NCI-H146 treated with DMSO at 0.1 percent for 48 hours (cell line): ENCODE measurements around the gene XPR1.
"Not testable (repeated sequence)": the region's sequence is repeated elsewhere in the genome, so short reads cannot be mapped to it uniquely, and the experiment has no call there.

ENCODE experiments used
- DNase-seq: peaks from one replicate; lab custom pipeline; 2025; ENCODE audit not compliant: unreplicated experiment; lab: John Stamatoyannopoulos, UW

Gene XPR1

DNA sequence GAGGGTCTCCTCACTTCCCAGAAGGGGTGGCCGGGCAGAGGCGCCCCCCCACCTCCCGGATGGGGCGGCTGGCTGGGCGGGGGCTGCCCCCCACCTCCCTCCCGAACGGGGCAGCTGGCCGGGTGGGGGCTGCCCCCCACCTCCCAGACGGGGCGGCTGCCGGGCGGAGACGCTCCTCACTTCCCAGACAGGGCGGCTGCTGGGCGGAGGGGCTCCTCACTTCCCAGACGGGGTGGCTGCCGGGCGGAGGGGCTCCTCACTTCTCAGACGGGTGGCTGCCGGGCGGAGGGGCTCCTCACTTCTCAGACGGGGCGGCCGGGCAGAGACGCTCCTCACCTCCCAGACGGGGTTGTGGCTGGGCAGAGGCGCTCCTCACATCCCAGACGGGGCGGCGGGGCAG, 78.9 kb downstream of the XPR1 start:
- not testable (repeated sequence) for DNase-seq

DNA sequence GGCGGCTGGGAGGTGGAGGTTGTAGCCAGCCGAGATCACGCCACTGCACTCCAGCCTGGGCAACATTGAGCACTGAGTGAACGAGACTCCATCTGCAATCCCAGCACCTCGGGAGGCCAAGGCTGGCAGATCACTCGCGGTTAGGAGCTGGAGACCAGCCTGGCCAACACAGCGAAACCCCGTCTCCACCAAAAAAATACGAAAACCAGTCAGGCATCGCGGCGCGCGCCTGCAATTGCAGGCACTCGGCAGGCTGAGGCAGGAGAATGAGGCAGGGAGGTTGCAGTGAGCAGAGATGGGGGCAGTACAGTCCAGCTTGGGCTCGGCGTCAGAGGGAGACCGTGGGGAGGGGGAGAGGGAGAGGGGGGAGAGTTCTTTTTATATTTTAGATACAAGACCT, 79.4 kb downstream of the XPR1 start:
- DNase-seq, result not testable (repeated sequence)

DNA sequence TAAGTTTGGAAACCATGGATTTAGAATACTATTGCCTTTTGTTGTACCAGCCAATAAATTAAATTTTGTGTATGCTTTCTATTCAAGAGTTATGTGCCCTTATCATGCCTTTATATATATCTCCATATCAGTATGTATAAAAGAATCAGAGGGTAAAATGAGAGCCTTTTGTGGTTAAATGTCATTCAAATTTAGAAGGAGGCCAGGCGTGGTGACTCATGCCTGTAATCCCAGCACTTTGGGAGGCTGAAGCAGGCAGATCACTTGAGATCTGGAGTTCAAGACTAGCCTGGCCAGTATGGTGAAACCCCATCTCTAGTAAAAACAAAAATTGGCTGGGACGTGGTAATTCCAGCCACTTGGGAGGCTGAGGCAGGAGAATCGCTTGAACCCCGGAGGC, 88.9 kb downstream of the XPR1 start:
- DNase-seq, result no peak

DNA sequence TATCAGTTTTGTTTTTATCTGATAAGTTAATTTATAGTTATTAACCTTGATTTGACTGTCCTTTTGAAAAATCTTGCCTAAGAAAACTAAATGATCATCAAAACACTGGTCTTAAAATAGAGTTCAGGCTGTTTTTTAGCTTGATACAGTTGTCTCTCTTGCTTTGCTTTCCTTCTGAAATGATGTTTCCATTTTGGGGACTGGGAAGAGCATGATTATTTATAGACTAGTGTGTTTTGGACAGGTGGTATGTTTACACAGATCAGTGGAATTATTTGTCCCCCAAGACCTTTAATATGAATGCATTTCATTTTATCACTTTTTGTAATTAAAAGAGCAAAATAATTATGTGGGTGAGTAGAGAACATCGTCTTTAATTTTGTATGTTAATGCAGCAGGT, 90.8 kb downstream of the XPR1 start:
- DNase-seq, result no peak

DNA sequence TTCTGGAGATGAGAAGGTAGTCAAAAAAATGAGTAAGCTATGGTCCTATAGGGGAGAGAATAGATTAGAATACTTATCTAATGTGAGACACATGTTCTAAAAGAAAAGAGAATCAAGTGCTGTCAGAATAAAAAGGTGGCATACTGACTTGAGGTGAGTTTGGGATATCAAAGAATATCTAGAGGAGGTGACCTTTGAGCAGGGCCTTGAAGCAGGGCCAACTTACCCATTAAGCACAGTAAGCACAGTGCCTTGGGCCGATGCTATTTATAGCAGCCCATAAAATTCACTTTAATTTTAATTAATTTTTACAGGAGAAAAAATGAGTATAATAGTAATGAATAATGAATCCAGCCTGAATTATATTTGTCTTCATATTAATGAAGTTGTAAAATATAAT, 92.2 kb downstream of the XPR1 start:
- DNase-seq, result no peak

DNA sequence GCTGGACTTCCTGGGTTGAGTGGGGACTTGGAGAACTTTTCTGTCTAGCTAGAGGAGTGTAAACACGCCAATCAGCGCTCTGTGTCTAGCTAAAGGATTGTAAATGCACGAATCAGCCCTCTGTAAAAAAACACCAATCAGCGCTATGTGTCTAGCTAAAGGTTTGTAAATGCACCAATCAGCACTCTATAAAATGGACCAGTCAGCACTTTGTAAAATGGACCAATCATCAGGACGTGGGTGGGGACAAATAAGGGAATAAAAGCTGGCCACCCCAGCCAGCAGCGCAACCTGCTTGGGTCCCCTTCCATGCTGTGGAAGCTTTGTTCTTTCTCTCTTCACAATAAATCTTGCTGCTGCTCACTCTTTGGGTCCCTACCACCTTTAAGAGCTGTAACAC, 94.2 kb downstream of the XPR1 start:
- not testable (repeated sequence) for DNase-seq

DNA sequence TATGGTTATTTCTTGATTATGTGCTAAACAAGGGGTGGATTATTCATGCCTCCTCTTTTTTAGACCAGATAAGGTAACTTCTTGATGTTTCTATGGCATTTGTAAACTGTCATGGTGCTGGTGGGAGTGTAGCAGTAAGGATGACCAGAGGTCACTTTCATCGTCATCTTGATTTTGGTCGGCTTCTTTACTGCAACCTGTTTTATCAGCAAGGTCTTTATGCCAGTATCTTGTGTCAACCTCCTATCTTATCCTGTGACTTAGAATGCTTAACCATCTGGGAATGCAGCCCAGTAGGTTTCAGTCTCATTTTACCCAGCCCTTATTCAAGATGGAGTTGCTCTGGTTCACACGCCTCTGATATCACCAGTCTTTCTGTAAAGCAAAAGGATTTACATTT, 95.9 kb downstream of the XPR1 start:
- not testable (repeated sequence) for DNase-seq

DNA sequence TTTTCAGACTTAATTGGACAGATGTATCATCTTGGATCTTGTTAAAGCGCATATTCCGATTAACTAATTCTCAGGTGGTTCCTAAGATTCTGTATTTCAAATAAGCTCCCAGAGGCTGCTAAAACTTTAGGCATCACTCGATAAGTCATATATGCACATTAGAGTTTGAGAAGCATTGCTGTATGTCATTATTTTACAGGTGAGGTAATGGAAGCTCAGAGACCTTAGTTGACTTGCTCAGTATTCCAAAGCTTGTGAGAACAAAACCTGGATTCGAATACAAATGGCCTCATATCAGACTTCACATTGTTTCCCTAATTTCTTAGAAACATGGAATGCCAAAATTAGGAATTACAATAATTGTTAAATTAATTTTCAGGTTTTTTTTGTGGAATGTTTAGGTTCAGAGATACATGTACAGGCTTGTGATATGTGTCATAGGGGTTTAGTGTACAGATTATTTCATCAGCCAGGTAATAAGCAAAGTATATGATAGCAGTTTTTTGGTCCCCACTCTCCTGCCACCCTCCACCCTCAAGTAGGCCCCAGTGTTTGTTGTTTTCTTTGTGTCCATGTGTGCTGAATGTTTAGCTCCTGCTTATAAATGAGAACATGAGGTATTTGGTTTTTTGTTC, 96.8 kb downstream of the XPR1 start:
- no peak for DNase-seq

DNA sequence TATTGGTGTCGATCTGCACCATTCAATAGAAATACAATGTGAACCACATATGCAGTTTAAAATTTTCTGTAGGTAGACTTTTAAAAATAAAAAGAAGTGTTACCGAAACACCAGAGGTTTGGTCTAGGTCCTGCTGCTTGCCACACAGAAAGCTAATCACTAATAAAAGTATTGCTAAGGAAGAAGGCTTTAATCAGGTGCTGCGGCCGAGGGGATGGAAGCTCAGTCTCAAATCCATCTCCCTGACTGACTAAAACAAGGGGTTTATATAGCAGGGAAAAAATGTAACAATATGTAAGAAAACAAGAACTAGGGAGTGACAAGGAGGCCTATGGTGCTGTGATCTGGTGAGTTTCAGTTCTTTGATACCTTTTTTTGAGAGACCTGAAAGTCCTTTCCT, 99.3 kb downstream of the XPR1 start:
- no peak for DNase-seq

DNA sequence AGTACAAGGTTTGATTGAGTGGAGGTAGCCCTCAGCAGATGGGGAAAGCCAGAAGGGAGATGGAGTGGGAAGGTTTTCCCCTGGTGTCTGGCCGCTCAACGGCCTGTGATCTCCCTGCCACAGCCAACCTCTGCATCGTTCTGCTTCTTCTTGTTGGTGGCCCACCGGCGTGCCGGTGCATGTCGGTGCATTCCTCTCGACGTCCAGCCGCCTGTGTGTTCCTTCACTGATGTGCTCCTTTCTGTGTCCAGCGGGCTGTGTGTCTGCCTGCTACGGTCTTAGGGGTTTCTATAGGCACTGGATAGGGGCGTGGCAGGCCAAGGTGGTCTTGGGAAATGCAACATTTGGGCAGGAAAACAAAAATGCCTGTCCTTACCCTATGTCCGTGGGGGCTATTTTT, 101.0 kb downstream of the XPR1 start:
- DNase-seq, result no peak

DNA sequence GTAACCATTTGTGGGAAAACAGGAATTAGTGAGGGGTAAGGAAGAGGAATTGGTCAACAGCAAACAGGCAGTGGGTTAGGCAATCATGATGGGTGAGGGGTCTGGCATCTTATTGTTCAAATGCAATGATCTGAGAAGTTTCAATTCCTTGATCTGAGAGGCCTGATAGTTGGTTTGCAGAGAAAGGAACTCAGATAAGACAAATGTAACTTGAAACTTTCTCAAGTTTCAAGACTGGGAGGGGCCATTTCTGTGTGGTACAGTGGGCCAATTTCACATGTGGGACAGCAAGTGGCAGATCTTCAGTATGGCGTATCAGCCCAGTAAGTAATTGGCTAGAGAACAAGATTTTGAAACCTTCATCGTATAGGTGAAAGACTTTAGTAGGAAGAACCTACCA, 102.5 kb downstream of the XPR1 start:
- no peak for DNase-seq

DNA sequence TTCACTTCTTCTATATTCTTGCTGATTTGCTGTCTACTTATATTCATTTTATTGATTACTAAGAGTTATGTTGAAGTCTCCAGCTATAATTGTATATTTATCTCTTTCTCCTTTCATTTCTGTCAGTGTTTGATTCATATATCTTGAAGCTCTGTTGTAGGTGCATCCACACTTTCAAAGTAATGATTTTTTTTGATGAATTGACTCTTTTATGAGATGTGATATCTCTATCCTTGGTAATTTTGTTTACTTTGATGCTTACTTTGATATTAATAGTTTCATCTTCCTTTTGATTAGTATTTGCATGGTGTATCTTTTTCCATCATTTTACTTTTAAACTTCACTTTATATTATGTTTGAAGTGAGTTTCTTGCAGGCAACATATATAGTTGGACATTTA, 110.8 kb downstream of the XPR1 start:
- no peak for DNase-seq

DNA sequence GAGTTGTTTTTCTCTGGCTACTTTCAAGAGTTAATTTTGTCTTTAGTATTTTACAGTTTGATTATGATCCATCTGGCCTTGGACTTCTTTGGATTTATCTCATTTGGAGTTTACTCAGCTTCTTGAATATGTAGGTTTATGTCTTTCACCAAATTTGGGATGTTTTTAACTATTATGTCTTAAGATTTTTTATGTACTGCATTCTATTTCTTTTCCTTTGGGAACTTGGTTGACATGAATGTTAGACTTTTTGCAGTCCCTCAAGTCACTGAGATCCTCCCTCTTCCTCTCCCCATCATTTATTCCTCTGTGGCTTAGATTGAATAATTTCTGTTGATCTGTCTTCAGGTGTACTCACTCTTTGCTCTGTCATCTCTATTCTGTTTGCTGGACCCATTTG, 112.0 kb downstream of the XPR1 start:
- no peak for DNase-seq

DNA sequence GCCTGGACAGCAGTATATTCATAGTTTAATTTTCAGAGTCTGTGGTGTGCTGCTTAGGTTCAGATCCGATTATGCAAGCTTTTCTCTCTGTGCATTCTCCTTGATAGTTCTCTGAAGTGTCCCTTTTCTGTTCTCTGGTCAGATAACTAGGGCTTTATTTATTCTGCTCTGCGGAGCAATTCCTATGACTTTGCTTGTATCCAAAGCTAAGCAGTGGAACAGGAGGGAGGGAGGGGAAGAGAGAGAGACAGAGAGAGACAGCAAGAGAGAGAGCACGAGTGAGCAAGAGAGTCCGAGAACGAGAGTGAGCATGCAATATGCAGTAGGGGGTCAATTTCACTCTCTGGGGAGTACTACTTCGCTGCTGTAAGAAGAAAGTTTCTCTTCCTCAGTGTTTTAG, 113.3 kb downstream of the XPR1 start:
- no peak for DNase-seq

DNA sequence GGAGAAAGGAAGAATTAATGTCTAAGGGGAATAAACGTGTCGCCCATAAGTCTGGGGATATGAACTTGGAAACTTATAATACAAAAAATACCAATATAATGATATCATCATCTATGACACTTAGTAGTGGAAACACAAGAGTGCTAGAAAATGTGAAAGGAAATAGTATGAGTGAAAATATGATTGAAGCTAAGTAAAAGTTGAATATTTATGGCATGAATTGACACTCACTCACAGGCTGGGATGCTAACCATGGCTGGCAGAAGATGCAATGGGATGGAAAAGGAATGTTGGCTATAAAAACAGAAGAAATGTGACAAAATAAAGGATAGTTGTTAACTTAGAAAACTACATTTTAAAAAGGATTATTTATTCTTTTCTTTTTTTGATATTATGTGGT, 120.1 kb downstream of the XPR1 start:
- no peak for DNase-seq

DNA sequence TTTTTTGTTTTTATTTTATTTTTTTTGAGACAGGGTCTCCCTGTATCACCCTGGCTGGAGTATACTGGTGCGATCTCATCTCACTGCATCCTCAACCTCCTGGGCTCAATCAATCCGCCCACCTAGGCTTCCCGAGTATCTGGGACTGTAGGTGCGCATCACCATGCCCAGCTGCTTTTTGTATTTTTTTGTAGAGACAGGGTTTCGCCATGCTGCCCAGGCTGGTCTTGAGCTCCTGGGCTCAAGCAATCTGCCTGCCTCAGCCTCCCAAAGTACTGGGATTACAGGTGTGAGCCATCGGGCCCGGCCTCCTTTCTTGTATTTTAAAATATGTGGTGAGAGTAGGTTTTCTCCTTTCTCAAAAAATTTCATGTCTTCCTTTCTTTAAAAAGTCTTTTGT, 122.6 kb downstream of the XPR1 start:
- no peak for DNase-seq

DNA sequence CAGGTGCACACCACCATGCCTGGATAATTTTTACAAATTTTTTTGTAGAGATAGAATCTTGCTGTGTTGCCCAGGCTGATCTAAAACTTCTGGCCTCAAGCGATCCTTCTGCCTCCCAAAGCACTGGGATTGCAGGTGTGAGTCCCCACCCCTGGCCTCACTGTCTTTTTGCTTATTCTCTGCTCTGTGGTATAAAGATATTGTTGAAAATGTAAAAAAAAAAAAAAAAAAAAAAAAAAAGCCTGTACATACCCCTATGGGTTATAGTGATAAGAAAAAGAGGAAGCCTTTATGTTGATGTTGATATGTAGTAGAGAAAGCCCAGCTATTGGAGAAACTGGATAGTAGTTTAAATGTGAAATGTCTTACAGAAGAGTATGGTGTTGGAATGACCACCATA, 125.8 kb downstream of the XPR1 start:
- DNase-seq, result no peak

DNA sequence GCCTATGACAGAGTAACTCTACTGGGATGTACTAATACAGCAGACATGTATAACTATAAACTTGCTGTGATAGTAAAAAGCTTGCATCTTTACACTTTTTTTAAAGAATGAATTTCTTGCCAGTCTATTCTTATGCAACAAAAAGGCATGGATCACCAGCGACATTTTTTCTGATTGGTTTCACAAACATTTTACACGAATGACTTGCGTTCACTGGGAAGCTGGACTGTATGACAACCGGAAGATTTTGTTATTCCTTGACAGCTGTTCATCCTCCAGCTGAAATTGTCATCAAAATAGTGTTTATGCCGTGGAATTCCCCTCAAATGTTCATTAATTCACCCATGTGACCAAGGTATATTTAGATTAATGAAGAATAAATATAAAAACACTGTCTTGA, 131.0 kb downstream of the XPR1 start:
- no peak for DNase-seq

DNA sequence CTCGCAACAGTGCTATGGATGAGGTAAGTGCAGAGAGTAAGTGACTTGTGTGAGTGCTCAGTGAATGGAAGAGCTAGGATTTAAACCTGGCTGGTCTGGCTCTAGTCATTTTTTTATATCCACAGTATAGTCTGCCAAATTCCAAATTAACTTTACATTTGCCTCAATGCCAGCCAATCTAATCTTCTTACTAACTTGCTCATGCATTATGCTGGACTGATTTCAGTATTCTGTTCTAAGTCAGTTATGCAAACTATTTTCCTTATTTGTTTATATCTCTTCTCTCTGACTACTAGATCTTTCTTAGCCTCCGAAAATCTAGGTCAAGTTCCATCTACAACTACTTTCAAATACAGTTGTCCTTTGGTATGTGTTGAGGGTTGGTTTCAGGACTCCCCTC, 133.3 kb downstream of the XPR1 start:
- DNase-seq, result no peak

DNA sequence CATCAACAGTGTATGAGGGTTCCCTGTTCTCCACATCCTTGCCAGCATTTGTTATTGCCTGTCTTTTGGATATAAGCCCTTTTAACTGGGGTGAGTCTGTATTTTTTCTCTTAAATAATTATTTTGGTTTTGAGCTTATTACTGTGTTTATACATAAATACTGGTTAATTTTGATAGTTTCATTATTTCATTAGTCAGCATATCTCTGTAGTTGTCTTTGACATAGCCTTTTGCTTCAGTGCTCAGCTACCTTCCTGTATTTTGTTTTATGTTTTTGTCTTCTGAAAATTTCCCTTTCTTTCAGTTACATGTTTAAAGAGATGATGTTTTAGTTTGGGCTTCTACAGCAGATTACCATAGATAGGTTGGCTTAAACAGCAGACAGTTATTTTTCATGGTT, 138.1 kb downstream of the XPR1 start:
- DNase-seq, result no peak

DNA sequence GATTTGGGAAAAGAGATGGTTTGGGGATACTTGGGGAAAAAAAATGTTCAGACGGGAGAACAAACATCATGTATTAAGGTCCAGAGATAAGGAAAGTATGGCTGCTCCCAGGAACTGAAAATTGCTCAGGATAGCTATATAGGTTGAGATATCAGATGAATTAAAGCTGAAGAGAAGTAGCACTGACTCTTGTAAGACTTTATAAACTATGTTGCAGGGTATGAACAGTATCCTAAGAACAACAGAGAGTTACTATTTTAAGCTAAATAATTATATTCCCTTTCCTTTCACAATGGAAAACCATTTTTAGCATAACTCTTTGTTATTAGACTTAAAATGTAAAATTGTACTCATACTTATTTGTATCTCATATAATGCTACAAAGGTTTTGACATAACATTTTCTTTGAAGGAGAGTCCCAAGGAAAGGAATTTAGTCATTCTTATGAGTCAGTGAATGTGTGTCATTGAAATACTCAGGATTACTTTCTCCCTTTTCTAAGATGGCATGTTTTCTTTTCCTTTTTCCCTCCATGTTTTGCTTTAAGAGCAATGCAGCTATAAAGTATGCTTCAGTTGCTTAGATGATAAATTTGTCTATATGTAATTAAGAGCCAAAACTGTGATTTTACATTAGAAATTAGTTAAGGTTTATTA, 141.5 kb downstream of the XPR1 start:
- DNase-seq, result no peak

DNA sequence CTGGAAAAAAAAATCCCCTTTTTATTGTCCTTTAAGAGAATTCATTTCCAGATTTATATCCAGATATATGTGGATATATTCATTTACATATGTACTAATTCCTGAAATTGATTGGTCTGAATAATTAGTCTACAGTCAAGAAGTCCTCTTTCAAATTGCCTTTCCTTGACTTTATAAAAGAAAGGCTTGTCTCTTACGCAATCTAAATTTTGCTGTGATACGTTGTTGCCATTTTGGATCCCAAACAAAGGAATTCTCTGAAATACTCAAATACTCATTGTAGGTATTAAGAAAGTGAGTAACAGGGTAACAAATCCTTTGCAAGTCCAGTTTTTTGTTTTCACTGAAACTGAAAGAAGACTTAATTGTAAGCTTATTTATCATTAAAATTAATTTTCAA, 144.0 kb downstream of the XPR1 start:
- DNase-seq, result no peak

DNA sequence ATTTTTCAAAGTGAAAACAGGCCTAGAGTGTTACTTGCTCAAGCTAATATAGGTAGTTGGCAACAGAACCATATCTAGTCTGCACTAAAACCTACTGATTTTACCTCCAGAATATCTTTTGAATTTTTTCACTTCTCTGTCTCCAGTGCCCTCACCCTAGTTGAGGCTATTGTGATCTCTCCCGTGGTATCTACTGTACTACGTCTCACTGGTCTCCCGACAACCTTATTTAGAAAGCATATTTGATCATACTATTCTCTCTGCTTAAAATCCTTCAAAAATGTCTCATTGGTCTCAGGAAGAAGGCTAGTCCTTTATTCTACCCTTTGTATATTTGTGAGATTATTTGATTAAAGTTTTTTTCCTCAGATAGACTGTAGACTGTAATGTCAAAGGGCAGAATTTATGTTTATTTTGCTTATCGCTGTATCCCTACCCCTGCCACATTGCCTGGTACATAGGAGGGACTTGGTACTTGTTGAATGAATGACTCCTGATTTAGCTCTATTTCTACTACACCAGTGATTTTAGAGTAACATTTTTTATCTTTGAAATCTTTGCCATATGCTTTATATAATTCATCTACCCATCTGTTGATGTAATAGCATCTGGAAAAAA, 145.4 kb downstream of the XPR1 start:
- no peak for DNase-seq
